Measurements from ENCODE around the gene ATP2B2. TPM values are rescaled to one million over a fixed set of nuclear protein-coding genes. Genes with fewer than 3 reads are reported as not detected.

The ATP2B2 gene
- total RNA-seq, 1 donor from 2014 or later, result not detected

GRCh38 chr3:10408680-10409079 lies 96.7 kb downstream of the ATP2B2 start:
- TF ChIP-seq CTCF (IDR thresholded peaks at IDR 0.05) (no peak), EZH2phosphoT487 (IDR thresholded peaks at IDR 0.05) (no peak), EZH2 (IDR thresholded peaks at IDR 0.05) (no peak)
- H3K27ac Mint-ChIP-seq, result no peak overlapping the region
- H3F3A ChIP-seq (ENCODE audit: low read depth), result no peaks in the 10 kb centered on the region

GRCh38 chr3:10407361-10407760 lies 98.0 kb downstream of the ATP2B2 start:
- H2AFZ ChIP-seq (replicated peaks), result no peak overlapping the region
- H3K4me2 ChIP-seq, result no peak overlapping the region
- H4K20me1 ChIP-seq (ENCODE audit: low read depth), result no peaks in the 10 kb centered on the region
- H3K36me3 Mint-ChIP-seq, result no peaks in the 10 kb centered on the region
- no peak for DNase-seq (ENCODE audit: low spot score)
- H3K9me3 ChIP-seq (ENCODE audit: low read depth), result no peaks in the 10 kb centered on the region
- H3K36me3 ChIP-seq, result no peaks in the 10 kb centered on the region
- no peaks in the 10 kb centered on the region for H3K4me1 ChIP-seq
- H3K4me1 Mint-ChIP-seq, result no peaks in the 10 kb centered on the region
- no peak overlapping the region for H3K4me3 ChIP-seq
- no peak overlapping the region for H3K27ac Mint-ChIP-seq
- no peak overlapping the region for H3K4me3 Mint-ChIP-seq
- H3K27me3 ChIP-seq, result no peaks in the 10 kb centered on the region
- H3K79me2 ChIP-seq (ENCODE audit: low read depth), result no peaks in the 10 kb centered on the region
- no peaks in the 10 kb centered on the region for H3F3A ChIP-seq (ENCODE audit: low read depth)
- no peaks in the 10 kb centered on the region for H3K27me3 Mint-ChIP-seq (ENCODE audit: insufficient read depth, low read depth)
- H3K27ac ChIP-seq, result no peak overlapping the region
- no peaks in the 10 kb centered on the region for H3K9me3 Mint-ChIP-seq
- TF ChIP-seq EZH2 (IDR thresholded peaks at IDR 0.05) (no peak), CTCF (IDR thresholded peaks at IDR 0.05) (no peak), EZH2phosphoT487 (IDR thresholded peaks at IDR 0.05) (no peak)
- no peak overlapping the region for H3K9ac ChIP-seq

More at GRCh38 chr3:10408680-10409079, 96.7 kb downstream of the ATP2B2 start:
- H3K4me1 Mint-ChIP-seq, result no peaks in the 10 kb centered on the region
- H3K4me3 ChIP-seq, result no peak overlapping the region
- no peaks in the 10 kb centered on the region for H3K27me3 Mint-ChIP-seq (ENCODE audit: insufficient read depth, low read depth)
- no peak for DNase-seq (ENCODE audit: low spot score)
- H3K9me3 Mint-ChIP-seq, result no peaks in the 10 kb centered on the region
- H3K9me3 ChIP-seq (ENCODE audit: low read depth), result no peaks in the 10 kb centered on the region
- H3K4me3 Mint-ChIP-seq, result no peak overlapping the region
- no peak overlapping the region for H3K27ac ChIP-seq
- no peaks in the 10 kb centered on the region for H3K27me3 ChIP-seq
- no peaks in the 10 kb centered on the region for H3K36me3 Mint-ChIP-seq
- no peaks in the 10 kb centered on the region for H3K36me3 ChIP-seq
- H3K4me1 ChIP-seq, result no peaks in the 10 kb centered on the region
- H2AFZ ChIP-seq (replicated peaks), result no peak overlapping the region
- no peaks in the 10 kb centered on the region for H4K20me1 ChIP-seq (ENCODE audit: low read depth)
- H3K4me2 ChIP-seq, result no peak overlapping the region
- no peaks in the 10 kb centered on the region for H3K79me2 ChIP-seq (ENCODE audit: low read depth)
- H3K9ac ChIP-seq, result no peak overlapping the region

GRCh38 chr3:10406414-10406813 lies 99.0 kb downstream of the ATP2B2 start:
- no peak overlapping the region for H3K4me3 ChIP-seq

More at GRCh38 chr3:10406414-10406813, 99.0 kb downstream of the ATP2B2 start:
- no peak overlapping the region for H3K27ac ChIP-seq
- H4K20me1 ChIP-seq (ENCODE audit: low read depth), result no peaks in the 10 kb centered on the region
- H3K36me3 ChIP-seq, result no peaks in the 10 kb centered on the region
- H3K27me3 ChIP-seq, result no peaks in the 10 kb centered on the region
- no peak for DNase-seq (ENCODE audit: low spot score)
- H3K9me3 Mint-ChIP-seq, result no peaks in the 10 kb centered on the region
- no peaks in the 10 kb centered on the region for H3F3A ChIP-seq (ENCODE audit: low read depth)
- H3K4me1 Mint-ChIP-seq, result no peaks in the 10 kb centered on the region
- no peak overlapping the region for H3K27ac Mint-ChIP-seq
- H3K9me3 ChIP-seq (ENCODE audit: low read depth), result no peaks in the 10 kb centered on the region
- no peak overlapping the region for H3K4me3 Mint-ChIP-seq
- H3K36me3 Mint-ChIP-seq, result no peaks in the 10 kb centered on the region
- H3K4me1 ChIP-seq, result no peaks in the 10 kb centered on the region
- TF ChIP-seq EZH2 (IDR thresholded peaks at IDR 0.05) (no peak), EZH2phosphoT487 (IDR thresholded peaks at IDR 0.05) (no peak), CTCF (IDR thresholded peaks at IDR 0.05) (no peak)
- no peak overlapping the region for H2AFZ ChIP-seq (replicated peaks)
- no peaks in the 10 kb centered on the region for H3K79me2 ChIP-seq (ENCODE audit: low read depth)
- no peak overlapping the region for H3K9ac ChIP-seq
- H3K4me2 ChIP-seq, result no peak overlapping the region
- H3K27me3 Mint-ChIP-seq (ENCODE audit: insufficient read depth, low read depth), result peaks cover under 1% of the 10 kb centered on the region
